Measurements from ENCODE around the gene ALB.

The ALB gene

GRCh38 chr4:73433140-73433539 lies 29.1 kb downstream of the ALB start:
- TF ChIP-seq ZFX (IDR thresholded peaks at IDR 0.05; ENCODE audit: borderline replicate concordance) (no peak), CTCF (IDR thresholded peaks at IDR 0.05) (no peak)
- peak overlapping the region; percentile 62 for H3K27ac ChIP-seq

GRCh38 chr4:73434311-73434710 lies 30.2 kb downstream of the ALB start:
- no peak overlapping the region for H3K27ac ChIP-seq
- peak; percentile 57 for TF ChIP-seq CTCF (IDR thresholded peaks at IDR 0.05)
- TF ChIP-seq ZFX (IDR thresholded peaks at IDR 0.05; ENCODE audit: borderline replicate concordance) = no peak

- H3K27ac ChIP-seq = no peak within 1 kb of the TSS
- TF ChIP-seq CTCF (IDR thresholded peaks at IDR 0.05) (no peak), ZFX (IDR thresholded peaks at IDR 0.05; ENCODE audit: borderline replicate concordance) (no peak)
These were observed 31.9 kb downstream of the ALB start, which contains the start of gene AFP for GRCh38 chr4:73435984-73436383. Gene AFP (plus strand): TSS chr4:73436221. CDS start chr4:73436263, 42 bp downstream.

GRCh38 chr4:73436674-73437557 lies 32.8 kb downstream of the ALB start:
- H3K27ac ChIP-seq = no peak overlapping the region
- TF ChIP-seq ZFX (IDR thresholded peaks at IDR 0.05; ENCODE audit: borderline replicate concordance) (no peak), CTCF (IDR thresholded peaks at IDR 0.05) (no peak)

- TF ChIP-seq CTCF (IDR thresholded peaks at IDR 0.05) = no peak
- TF ChIP-seq ZFX (IDR thresholded peaks at IDR 0.05; ENCODE audit: borderline replicate concordance) = no peak
- H3K27ac ChIP-seq = no peak overlapping the region
These were observed 33.5 kb downstream of the ALB start for GRCh38 chr4:73437558-73437956.

GRCh38 chr4:73438048-73438447 lies 34.0 kb downstream of the ALB start:
- H3K27ac ChIP-seq = no peak overlapping the region
- TF ChIP-seq ZFX (IDR thresholded peaks at IDR 0.05; ENCODE audit: borderline replicate concordance) (no peak), CTCF (IDR thresholded peaks at IDR 0.05) (no peak)

GRCh38 chr4:73438582-73439215 lies 34.6 kb downstream of the ALB start:
- no peak overlapping the region for H3K27ac ChIP-seq
- TF ChIP-seq CTCF (IDR thresholded peaks at IDR 0.05) (no peak), ZFX (IDR thresholded peaks at IDR 0.05; ENCODE audit: borderline replicate concordance) (no peak)
